T follicular helper cell (primary cell): Measurements from ENCODE around the gene CREM.

Experiments
- DNase-seq: peaks from one replicate; pipeline ENCODE4 v3.0.0-alpha.2; 2020; ENCODE audit warnings: low read depth

The CREM gene

GRCh38 chr10:35219891-35220890 lies 93.5 kb downstream of the CREM start:
- DNase-seq = no peak

DNA sequence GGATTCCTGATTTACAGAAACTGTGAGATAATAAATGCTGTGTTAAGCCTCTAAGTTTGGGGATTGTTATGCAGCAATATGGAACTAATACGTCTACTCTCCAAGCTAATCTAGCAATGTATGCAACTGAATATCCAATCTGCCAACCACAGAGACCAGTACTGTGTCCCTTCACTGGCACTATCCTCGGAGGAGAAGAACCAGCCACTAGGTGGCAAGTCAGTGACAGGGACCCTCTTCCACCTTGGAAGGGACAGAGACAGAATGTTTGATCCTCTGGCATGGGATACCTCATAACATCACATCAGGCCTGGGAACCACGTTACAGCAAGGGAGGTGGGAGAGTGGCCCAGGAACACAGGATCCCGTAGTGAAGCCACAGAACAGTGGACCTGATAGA lies 96.4 kb downstream of the CREM start:
- DNase-seq = no peak

GRCh38 chr10:35224045-35224740 lies 97.5 kb downstream of the CREM start:
- no peak for DNase-seq

DNA sequence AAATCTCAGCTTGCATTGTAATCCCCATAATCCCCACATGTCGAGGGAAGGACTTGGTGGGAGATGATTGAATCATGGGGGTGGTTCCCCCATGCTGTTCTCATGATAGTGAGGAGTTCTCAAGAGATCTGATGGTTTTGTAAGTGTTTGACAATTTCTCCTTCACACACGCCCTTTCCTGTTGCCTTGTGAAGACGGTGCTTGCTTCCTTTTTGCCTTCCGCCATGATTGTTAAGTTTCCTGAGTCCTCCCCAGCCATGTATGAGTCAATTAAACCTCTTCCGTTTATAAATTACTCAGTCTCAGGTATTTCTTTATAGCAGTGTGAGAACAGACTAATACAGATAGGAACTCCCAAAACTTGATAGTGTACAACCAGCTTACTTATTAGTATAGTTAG lies 98.6 kb downstream of the CREM start:
- no peak for DNase-seq

DNA sequence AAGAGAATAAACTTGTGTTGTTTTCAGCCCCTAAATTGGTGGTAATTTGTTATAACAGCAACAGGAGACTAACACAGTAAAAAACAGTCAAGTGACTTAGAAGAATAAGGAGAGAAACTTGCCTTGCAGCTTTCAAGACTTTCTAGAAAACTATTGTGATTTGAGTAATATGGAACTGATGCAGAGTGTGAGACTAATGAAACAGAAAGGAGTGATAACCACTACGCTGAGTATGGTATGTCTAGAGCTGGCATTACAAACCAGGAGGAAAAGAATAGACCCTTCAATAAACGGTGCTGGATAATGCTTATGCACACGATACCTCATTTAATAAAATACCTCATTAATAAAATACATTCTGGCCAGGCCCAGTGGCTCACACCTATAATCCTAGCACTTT lies 99.9 kb downstream of the CREM start:
- DNase-seq = no peak

DNA sequence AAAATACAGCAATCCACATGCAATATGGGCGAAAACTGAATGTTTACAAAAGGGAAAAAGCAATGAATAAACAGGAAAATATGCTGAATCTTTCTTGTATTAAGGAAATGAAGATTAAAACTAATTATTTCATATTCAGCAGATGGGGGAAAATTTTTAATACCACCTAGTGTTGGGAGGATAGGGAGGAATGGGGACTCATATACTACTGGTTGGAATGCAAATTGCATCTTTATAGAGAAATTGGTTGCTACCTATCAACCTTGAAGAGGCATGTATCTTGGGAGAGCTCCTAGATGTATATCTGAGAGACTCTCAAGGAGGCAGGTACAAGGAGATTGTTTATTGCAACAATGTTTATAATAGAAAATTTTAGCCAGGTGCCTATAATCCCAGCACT lies 101.4 kb downstream of the CREM start:
- DNase-seq = no peak

- DNase-seq = no peak
Observed at GRCh38 chr10:35231646-35232045, 105.0 kb downstream of the CREM start.

GRCh38 chr10:35232527-35232926 lies 105.9 kb downstream of the CREM start:
- DNase-seq = no peak

DNA sequence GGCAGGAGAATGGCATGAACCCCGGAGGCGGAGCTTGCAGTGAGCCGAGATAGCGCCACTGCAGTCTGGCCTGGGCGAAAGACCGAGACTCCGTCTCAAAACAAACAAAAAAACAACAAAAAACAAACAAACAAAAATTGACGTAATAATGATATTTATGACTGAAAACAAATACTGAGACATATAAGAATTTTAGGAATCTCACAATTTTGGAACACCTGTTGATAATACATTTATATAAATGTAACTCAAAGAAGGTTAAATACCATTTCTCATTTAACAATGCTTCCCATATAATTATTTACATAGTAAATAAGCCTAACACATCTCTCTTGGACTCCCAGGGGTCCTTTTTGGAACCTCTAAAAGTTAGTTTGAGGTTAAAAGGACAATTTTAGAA lies 107.4 kb downstream of the CREM start:
- DNase-seq = no peak

- no peak for DNase-seq
Observed at GRCh38 chr10:35236739-35237138, 110.1 kb downstream of the CREM start.

DNA sequence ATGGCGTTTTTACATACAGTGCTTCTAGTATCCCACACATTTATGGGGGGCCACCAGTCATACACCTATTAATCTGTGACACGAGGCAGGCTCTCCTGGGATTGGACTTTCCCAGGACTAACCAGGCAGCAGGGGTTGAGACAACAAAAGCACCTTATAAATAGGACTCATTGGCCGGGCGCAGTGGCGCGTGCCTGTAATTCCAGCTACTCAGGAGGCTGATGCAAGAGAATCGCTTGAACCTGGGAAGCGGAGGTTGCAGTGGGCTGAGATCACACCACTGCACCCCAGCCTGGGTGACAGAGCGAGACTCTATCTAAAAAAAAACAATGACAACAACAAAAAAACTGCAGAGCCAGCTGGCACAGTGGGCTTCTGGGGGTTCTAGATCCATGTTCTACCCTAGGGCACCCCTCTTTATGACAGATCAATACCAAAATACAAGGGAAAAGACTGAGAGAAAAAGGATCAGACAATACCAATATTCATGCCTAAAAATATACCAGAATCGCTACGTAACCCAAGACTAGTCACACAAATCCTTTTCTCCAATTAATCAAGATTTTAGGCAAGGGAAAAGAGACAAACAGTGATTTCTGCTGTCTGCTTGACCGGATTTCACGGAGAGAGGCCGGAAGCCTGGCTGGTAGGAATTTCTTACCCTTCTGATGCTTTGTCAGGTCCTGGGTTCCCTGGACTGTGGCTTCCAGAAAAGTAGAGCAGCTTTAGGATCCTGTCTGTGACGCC lies 111.3 kb downstream of the CREM start:
- DNase-seq = no peak

DNA sequence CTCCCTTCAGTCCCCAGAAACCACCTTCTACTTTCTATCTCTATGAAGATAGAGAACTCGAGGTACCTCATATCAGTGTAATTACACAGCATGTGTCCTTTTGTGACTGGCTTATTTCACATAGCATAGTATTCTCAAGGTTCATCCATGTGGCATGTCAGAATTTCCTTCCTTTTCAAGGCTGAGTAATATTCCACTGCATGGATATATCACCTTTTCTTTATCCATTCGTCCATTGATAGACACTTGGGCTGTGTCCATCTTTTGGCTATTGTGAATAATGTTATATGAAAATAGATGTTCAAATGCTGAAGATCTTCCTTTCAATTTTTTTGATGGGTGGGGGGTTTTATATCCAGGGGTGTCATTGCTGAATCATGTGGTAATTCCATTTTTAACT lies 117.9 kb downstream of the CREM start:
- no peak for DNase-seq

GRCh38 chr10:35246770-35247343 lies 120.2 kb downstream of the CREM start:
- DNase-seq = no peak

- DNase-seq = no peak
Observed at GRCh38 chr10:35251373-35252100, 124.9 kb downstream of the CREM start.

DNA sequence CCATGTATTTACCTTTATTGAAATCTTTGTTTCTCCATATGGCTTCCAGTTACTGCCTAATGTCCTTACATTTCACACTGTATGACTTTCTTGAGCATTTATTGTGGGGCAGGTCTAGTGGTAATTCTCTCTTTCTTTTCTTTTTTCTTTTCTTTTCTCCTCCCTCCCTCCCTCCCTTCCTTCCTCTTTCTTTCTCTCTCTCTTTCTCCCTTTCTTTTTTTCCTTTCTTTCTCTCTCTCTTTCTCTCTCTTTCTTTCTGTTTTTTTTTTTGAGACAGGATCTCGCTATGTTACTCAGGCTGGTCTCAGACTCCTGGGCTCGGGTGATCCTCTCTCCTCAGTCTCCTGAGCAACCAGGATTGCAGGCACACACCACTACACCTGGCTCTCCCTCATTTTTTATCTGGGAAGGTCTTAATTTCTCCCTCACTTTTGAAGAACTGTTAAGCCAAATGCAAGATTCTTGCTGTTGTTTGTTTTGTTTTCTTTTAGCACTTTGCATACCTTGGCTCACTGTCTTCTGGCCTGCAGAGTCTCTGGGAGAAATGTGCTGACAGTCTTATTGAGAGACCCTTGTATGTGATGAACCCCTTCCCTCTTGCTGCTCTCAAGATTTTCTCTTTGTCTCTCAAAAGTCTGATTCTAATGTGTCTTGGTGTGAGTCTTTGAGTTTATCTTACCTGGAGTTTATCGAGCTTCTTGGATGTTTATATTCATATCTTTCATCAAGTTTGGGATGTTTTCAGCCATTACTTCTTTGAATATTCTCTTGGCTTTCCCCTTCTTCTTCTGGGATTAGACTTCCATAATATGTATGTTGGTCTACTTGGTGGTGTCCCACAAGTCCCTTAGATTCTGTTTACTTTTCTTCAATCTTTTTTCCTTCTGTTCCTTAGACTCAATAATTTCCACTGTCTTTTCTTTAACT lies 130.7 kb downstream of the CREM start:
- no peak for DNase-seq

- DNase-seq = no peak
Observed at GRCh38 chr10:35259769-35260397, 133.2 kb downstream of the CREM start.

DNA sequence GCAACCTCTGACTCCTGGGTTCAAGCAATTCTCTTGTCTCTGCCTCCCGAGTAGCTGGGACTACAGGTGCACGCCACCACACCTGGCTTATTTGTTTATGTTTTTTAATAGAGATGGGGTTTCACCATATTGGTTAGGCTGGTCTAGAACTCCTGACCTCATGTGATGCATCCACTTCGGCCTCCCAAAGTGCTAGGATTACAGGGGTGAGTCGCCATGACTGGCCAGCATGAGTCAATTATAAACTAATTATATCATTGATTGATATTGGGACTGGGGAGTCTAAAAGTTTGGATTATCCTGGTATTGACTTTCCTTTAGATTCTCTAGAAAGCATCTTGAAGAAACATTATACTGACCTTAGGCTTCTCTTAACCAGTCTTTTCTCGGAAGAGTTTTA lies 135.8 kb downstream of the CREM start:
- DNase-seq = no peak
